Measurements from ENCODE around the gene KCNIP1.
"Not testable (repeated sequence)": the region's sequence is repeated elsewhere in the genome, so short reads cannot be mapped to it uniquely, and the experiment has no call there.

The KCNIP1 gene

GRCh38 chr5:170749911-170750431 lies 246.2 kb downstream of the KCNIP1 start:
- Mint-ChIP-seq H3K4me3 (no peak overlapping the region), H3K4me1 (peaks cover 16% of the 10 kb centered on the region), H3K27me3 (ENCODE audit: low read depth) (peaks cover 41% of the 10 kb centered on the region), H3K27ac (no peak overlapping the region), H3K9me3 (no peaks in the 10 kb centered on the region), H3K36me3 (ENCODE audit: low read depth) (no peaks in the 10 kb centered on the region)
- TF ChIP-seq CTCF (IDR thresholded peaks at IDR 0.05; ENCODE audit: unreplicated experiment in 3 of 3): no peak

GRCh38 chr5:170750791-170751190 lies 247.0 kb downstream of the KCNIP1 start:
- Mint-ChIP-seq H3K4me3 (no peak overlapping the region), H3K27me3 (ENCODE audit: low read depth) (peaks cover 34% of the 10 kb centered on the region), H3K9me3 (no peaks in the 10 kb centered on the region), H3K36me3 (ENCODE audit: low read depth) (no peaks in the 10 kb centered on the region), H3K4me1 (peaks cover 13% of the 10 kb centered on the region), H3K27ac (no peak overlapping the region)
- TF ChIP-seq CTCF (IDR thresholded peaks at IDR 0.05; ENCODE audit: unreplicated experiment in 3 of 3): no peak

- TF ChIP-seq CTCF (IDR thresholded peaks at IDR 0.05; ENCODE audit: unreplicated experiment in 3 of 3): no peak
- Mint-ChIP-seq H3K27ac (no peak overlapping the region), H3K4me3 (no peak overlapping the region), H3K27me3 (ENCODE audit: low read depth) (peaks cover 32% of the 10 kb centered on the region), H3K4me1 (peaks cover 10% of the 10 kb centered on the region), H3K36me3 (ENCODE audit: low read depth) (no peaks in the 10 kb centered on the region), H3K9me3 (no peaks in the 10 kb centered on the region)
These were observed 247.8 kb downstream of the KCNIP1 start for GRCh38 chr5:170751631-170752030.

- no peaks in the 10 kb centered on the region for H3K36me3 Mint-ChIP-seq (ENCODE audit: low read depth)
- H3K4me1 Mint-ChIP-seq: peaks cover 19% of the 10 kb centered on the region
- H3K4me3 Mint-ChIP-seq: no peak overlapping the region
- TF ChIP-seq CTCF (IDR thresholded peaks at IDR 0.05; ENCODE audit: unreplicated experiment in 3 of 3): no peak
- no peaks in the 10 kb centered on the region for H3K9me3 Mint-ChIP-seq
- peaks cover 32% of the 10 kb centered on the region for H3K27me3 Mint-ChIP-seq (ENCODE audit: low read depth)
- peak overlapping the region in 1 of 3 experiments; percentile 55 for H3K27ac Mint-ChIP-seq
These were observed 248.7 kb downstream of the KCNIP1 start for GRCh38 chr5:170752257-170753215.

GRCh38 chr5:170753311-170753710 lies 249.5 kb downstream of the KCNIP1 start:
- Mint-ChIP-seq H3K4me1 (peaks cover 20% of the 10 kb centered on the region), H3K36me3 (ENCODE audit: low read depth) (no peaks in the 10 kb centered on the region), H3K4me3 (no peak overlapping the region), H3K27me3 (ENCODE audit: low read depth) (peaks cover 32% of the 10 kb centered on the region), H3K9me3 (no peaks in the 10 kb centered on the region), H3K27ac (no peak overlapping the region)
- TF ChIP-seq CTCF (IDR thresholded peaks at IDR 0.05; ENCODE audit: unreplicated experiment in 3 of 3): no peak

GRCh38 chr5:170754508-170754907 lies 250.7 kb downstream of the KCNIP1 start:
- H3K9me3 Mint-ChIP-seq; H3K4me3 Mint-ChIP-seq; H3K36me3 Mint-ChIP-seq (ENCODE audit: low read depth): not testable (repeated sequence)
- peak overlapping the region in 1 of 3 experiments; percentile 60 for H3K27ac Mint-ChIP-seq
- peaks cover 24% of the 10 kb centered on the region for H3K4me1 Mint-ChIP-seq
- H3K27me3 Mint-ChIP-seq (ENCODE audit: low read depth): peaks cover 28% of the 10 kb centered on the region
